ENCODE results near the gene CDKN2A.
A peak's percentile ranks its signal among the peaks of the same experiment; 100 is the strongest.

- TF ChIP-seq POLR2AphosphoS5 (IDR thresholded peaks at IDR 0.05; ENCODE audit: low read depth, low read length), result no peak
- TF ChIP-seq POLR2A (IDR thresholded peaks at IDR 0.05; ENCODE audit: low read depth, low read length), result no peak
- no peak for TF ChIP-seq TAF1 (IDR thresholded peaks at IDR 0.05; ENCODE audit: low read depth, low read length)
- no peak for TF ChIP-seq POU2F2 (IDR thresholded peaks at IDR 0.05; ENCODE audit: low read depth, low read length)
- TF ChIP-seq PAX5 (IDR thresholded peaks at IDR 0.05; ENCODE audit: insufficient read depth, low read length, severe bottlenecking), result no peak
- TF ChIP-seq SPI1 (IDR thresholded peaks at IDR 0.05; ENCODE audit: low read depth, low read length), result peak; percentile 28; the same call in 1 of the 2 replicates
Observed at GRCh38 chr9:21933865-21934264, 60.3 kb downstream of the CDKN2A start.

Data from GM12891 (cell line).